HG02623 (cell line): ENCODE measurements around the gene MRPS27.

ENCODE experiments used
- ATAC-seq: cut with Tn5 transposase; IDR thresholded peaks from one replicate; pipeline ENCODE4 v1.9.1; 2021; ENCODE audit warnings: moderate library complexity; ENCODE audit not compliant: unreplicated experiment

The MRPS27 gene

DNA sequence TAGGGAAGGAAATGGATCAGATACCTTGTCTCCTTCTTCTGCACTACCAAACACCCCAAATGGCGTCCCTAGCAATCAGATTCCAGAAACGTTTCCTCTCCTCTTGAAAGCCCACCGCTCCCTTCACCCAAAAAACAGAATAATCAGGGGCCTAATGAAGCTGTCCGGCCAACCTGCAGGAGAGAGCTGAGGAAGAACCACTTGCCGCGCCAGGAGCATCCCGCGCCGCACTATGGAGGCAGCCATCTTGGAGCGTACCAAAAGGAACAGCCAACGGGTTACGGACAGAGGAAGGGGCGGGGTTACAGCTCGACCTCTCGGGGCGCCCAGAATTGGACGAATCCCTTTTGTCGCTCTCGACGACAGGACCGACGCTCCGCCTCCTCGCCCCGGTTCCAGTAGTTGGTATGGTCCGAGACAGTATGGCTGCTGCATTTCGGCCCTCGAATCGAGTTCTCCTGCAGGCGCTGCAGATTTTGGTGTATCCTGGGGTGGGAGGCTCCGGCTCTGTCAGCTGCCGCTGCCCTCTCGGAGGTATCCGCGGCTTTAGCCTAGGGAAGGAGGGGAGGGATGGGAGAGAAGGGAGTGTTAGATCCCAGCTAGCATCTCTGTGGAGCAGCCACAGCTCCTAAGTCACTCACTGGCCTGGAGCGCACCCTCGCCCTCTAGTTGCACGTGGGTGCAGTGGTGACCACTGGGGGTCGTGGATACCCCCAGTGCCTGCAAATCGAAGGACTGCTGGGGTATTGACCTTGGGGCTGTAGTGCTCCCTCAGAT is at the start of gene MRPS27, which contains the start of gene PTCD2:
Gene MRPS27 (minus strand): TSS at position 265 of the 777 bp plus-strand sequence. CDS start 19 bp downstream, at position 246.
Gene PTCD2 (plus strand): TSS at position 398 of the 777 bp plus-strand sequence. CDS start 10 bp downstream, at position 408.
- peak; percentile 98 for ATAC-seq

DNA sequence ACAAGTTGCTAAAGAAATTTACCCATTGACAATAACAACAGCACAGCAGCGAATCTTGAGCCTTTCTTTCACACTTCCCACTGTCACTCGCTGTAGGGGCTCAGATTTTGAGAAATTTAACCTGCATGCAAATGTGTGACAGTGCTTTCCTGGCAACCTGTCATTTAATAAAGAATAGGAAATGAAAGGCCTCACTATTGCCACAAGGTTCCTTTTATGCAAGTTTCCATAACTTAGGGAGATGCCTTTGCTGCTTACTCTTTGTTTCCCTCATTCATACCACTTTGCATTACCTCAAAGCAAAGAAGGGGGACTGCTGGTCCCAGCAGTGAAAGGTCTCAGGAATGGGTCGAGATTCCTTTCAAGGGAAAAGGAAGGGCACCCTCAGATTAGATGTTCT is 49.7 kb upstream of the MRPS27 start:
- ATAC-seq = no peak

DNA sequence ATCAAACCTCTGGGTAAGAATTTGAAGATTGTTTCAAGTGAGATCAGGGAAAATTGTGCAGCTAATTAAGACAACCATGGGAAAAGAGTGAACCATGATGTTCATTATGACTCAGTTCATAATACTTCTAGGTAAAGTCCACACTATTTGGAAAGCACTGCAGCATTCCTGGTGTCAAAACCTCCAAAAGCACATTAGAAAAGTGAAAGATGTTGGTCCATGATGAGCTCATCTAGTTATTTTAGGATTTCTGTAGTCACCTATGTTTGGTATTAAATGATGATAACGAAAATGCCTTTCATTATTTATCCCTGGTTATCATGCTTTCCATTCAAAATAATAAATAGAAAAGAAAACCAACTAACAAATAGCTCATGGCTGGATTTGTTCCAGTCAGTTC is 49.3 kb upstream of the MRPS27 start:
- no peak for ATAC-seq

DNA sequence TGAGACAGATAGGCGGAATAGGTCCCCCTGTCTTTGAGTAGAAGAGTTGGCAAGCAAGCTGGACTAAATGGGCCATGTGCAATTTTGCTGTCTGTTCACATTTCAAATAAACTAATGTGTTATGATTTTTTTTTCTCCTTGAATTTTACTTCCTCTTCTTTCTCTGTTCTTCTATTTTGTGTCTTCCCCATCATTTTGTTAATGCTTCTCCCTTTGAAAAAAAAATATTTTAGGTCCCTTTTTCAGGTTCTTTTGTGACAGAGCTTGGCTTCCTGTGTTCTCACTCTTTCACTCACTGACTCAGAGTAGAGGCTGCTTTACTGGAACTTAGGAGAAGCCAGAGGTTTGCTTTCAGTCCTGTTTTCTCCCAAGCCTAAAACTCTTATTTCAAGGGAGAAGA is 48.2 kb upstream of the MRPS27 start:
- ATAC-seq = no peak

DNA sequence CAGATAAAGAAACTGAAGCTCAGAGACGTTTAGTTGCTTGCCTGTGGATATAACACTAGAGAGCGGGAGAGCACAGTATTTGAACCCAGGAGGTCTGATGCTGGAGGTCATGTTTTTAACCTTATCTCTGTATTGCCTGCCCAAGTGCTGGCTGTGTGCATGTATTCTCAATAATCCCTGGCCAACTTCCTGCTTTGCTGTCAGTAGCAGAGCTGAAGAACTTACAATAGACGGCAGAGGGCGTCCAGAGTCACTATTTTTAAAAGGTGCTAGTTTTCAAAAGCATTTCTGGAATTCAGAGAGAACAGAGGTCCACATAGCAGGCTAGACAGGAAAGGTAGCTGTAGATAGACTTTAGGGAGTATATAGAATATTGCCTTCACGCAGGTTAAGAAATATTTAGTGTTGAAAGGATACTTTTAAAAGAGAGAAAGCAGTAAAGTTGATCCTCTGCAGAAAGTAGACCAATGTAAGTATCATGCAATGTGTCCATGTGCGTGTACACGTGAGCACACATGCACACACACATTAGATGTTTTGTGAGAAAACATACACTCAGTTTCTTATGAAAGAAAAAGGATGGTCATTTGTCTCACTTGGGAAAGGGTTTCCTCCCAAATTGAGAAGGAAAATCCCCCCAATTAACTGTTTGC is 46.4 kb upstream of the MRPS27 start:
- peak; percentile 63 for ATAC-seq

DNA sequence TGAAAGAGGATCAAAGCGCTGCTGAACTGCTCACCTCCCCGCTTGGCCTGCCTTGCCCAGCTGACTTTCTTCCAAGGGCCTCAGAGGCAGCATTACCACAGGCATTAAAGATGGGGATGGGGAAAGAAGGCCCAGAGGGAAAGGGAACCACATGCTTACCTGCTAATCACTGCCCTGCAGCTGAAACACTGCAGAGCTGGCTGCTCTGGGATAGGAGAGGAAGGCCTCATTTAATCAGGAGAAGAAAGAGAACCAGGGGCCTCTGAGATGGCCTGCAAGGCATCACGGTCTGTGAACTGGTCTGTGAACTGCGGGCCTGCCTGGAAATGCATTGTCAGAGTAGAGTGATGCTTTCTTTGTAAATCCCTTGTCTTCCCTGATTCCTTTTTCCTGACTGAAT is 44.9 kb upstream of the MRPS27 start:
- ATAC-seq = no peak

DNA sequence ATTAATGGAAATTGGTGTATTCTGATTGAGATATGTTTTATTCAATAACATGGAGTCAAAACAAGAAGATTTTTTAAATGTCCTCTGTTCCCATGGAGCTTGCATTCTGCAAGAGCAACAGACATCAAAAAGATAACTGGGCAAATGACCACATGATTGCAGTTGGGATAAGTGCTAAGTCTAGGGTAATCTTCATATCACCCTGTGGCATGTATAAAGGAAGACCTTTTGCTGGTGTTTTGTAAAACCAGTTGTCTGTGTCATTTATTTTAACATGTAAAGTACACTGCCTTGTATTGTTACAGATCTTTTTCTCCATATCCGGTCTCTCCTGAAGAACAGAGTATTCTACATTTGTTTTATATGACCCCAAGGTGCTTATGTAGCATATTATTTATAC is 44.1 kb upstream of the MRPS27 start:
- ATAC-seq = no peak

DNA sequence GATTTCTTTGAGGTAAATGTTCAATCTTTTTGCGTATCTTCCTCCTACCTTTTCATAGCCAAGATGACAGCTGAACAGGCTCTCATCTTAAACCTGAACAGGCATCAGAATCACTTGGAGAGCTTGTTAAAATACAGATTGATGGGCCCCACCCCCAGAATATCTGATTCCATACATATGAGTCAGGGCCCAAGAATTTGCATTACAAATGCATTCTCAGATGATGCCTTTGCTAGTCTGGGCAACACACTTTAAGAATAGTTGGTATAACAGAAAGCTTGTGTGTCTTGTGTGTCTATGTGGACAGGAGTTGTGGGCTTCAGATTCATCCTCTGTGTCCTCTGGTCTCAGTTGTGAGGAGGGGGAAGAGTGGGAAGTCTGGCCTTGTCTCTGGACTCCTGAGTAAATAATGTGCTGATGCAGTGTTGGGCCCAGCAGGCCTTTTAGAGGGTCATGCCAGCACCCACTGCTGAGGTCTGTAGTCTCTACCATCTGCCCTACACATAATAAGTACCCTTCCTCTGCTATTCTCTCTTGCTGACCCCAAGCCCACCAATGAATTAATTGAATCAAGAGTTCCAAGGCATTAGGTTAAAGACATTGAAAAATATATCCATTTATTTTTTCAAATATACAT is 43.2 kb upstream of the MRPS27 start:
- no peak for ATAC-seq

DNA sequence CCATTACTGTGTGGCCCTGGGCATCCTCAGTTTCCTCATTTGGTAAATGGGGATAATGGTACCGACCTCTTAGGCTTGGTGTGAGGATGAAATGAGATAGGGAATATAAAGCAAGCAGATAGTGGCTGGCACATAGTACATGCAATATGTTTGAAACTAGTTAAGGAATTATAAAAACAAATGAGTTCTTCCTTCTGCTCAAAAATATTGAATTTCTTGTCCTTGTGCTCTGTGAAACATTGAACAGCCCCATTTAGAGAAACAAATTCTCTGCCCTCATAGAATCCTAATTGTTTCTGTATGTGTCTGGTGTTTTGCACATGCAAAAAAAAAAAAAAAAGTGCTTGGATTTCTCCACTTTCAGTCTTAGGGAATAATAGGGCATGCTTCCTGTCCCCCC is 39.8 kb upstream of the MRPS27 start:
- no peak for ATAC-seq

DNA sequence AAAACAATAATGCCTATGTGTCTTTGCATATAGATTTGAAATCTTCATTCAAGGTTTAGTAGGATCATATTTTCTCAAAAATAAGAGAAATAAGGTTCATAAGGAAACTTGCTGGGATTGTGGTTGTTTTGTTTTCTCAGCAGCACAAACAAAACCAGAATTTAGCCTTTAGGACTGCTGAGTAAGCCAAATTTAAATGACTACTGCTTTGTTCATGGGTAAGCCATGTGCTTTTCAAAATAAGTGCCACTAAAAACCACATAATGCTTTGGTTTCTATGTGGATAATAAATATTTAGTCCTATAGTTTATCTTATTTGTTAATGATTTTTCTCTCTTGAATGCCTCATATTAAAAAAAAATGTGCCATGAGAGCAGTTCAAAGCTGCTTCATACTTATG is 38.9 kb upstream of the MRPS27 start:
- ATAC-seq = no peak

DNA sequence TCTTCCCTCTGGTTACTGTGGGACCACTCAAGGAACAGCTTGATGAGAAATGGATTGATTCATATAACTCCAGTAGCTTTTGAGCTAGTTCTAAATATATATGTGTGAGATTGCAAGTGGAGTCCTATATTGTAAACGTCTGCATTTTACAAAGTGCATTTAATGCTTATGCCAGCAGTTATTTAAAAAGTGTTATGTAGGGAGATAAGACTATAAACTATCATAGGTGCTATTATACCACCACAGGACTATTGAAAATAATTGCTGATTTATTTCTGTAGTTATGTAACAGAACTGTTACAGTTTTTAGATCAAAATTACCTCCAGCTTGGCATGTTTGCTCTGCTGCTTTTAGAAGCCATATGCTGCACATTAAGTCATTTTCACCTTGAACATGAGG is 36.3 kb upstream of the MRPS27 start:
- ATAC-seq = no peak

DNA sequence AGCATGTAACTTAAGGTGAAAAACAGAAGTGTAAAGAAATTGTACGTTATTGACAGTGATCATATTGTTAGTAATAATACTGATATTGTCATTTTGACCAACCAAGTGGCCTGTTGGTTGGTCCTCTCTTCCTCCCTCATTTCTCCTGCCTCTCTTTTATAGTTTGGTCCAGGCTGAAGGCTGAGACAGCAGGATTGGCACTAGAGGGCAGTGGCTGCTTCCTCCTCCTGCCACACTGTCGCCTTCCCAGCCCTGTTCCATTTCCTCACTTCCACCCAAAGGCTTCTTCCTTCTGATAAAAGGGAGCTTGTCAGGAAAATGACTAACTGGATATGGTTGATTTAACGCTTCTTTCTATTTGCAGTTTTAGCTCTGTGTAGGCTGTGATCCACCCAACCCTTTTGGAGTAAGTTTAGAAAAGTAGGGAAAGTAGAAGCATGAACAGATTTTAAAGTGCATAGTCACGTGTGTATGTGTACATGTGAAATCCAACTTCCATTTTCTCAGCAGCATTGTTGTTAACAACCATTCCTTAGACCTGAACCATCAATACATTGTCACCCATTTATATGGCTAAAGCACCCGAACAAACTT is 35.8 kb upstream of the MRPS27 start:
- no peak for ATAC-seq

DNA sequence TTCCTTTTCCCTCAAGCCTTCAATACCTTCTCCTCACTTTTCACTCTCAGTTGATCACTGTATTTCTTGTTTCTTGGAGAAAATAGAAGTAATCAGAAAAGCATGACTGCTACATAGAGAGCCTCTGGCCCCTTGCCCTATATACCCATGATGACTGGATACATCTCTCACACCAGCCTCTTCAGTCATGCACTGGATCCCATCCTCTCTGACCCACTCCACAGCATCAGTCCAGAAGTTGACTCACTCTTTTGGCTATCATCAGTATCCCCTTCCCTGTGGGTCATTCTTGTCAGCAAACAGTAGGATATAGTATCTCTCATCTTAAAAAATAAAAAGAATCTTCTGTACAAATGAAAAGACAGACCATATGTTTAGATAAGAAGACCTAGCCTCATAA is 33.0 kb upstream of the MRPS27 start:
- no peak for ATAC-seq

DNA sequence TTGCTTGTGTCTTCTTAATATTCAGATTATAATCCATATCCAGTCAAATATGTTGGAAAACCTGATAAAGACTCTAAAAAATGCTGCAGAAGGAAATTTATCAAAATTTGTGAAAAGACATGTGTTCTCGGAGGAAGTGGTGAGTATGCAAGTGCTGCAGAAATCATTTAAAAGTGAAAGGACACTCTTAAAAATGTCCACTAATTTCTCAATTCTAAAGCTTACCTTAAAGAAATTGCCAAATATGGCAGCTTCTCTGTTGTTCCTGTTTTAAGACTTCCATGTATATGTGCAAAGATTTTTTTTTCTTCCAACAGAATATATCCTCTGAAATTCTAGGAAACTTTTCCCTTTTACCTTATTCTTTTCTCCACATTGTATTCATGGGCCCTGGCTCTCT is 32.6 kb upstream of the MRPS27 start:
- no peak for ATAC-seq

DNA sequence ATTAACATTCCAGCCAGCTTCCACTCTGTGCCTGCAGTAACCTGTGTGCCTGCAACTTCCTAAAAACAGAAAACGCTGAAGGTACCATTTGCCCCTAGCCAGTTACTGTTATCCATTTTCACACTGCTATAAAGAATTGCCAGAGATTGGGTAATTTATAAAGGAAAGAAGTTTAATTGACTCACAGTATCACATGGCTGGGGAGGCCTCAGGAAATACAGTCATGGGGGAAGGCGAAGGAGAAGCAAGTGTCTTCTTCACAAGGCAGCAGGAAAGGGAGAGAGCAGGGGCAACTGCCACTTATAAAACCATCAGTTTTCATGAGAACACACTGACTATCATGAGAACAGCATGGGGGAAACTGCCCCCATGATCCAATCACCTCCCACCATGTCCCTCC is 31.3 kb upstream of the MRPS27 start:
- no peak for ATAC-seq

DNA sequence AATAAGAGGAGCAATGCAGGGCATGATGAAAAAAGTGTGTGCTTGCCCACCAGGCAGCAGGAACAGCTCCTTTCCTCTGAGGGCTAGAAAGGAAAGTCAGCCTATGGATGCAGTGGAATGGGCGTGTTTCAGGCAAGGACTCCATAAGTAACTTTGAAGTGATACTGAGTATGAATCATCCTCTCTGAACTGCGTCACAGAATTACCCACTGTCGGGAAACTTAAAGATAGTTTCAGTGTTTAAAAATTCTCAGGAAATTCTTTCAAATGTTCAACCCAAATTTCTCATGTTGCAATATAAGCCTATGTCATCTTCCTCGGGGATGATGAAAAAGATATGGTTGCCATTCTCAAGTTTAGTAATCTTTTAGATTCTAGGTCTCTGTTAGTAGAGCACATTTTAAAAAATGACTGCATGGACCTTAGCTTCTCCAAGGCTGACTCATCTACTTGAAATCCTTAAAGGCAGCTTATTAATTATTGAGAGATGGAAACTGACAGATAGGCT is 27.8 kb upstream of the MRPS27 start:
- ATAC-seq = no peak

DNA sequence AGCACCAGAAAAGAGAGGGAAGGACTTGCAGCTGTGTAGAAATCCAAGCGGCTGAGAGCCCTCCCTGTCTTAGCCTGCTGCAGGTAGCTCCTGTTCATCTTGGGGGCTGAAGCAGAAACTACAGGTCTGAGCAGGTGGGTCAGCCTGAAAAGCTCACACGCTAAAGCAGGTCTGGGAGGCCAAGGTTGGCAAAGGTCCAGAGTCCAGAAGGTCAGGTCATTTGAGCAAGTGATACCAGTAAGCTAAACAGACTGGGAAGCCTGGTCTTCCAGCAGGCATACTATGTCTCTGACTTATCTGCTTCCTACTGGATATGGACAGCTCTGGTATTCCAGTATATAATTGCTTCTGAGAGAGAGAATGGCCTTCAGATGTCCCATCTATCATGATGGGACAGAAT is 26.4 kb upstream of the MRPS27 start:
- no peak for ATAC-seq

DNA sequence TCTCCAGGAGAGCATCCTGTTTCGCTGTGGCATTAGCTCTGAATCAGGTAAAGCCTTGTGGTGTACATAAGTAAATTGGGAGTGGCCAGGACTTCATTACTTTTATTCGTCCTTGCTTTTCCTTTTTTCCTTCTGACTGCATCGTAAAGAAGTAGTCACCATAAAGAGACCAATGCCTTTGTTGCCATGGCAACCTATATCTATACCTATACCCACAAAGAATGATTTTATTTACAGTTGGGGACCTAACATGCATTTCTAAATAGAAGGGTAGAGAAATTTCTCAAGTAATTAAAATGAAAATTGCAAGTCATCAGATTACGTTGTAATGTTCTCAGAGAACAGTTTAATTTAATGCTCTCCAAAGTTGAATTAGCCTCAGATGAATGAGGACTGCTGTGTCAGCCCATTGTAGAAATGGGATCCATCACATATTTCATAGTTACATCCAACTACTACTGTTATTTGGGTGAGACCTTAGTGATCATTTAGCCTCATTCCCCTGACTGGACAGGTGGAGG is 18.7 kb upstream of the MRPS27 start:
- no peak for ATAC-seq

DNA sequence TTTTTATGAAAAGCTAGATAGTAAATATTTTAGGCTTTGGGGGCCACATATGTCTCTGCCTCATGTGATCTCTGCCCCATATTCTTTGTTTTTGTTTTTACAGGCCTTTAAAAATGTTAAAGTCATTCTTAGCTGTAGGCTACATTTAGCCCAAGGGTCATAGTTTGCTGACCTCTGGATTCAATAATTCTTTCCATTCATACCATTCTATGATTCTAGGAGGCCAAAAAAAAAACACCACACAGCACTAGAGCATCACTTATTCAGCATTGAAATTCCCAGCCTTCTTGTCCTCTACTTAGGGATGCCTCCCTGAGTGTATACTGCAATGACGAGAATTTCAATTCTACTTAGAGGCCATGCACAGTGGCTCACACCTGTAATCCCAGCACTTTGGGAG is 17.1 kb upstream of the MRPS27 start:
- no peak for ATAC-seq

DNA sequence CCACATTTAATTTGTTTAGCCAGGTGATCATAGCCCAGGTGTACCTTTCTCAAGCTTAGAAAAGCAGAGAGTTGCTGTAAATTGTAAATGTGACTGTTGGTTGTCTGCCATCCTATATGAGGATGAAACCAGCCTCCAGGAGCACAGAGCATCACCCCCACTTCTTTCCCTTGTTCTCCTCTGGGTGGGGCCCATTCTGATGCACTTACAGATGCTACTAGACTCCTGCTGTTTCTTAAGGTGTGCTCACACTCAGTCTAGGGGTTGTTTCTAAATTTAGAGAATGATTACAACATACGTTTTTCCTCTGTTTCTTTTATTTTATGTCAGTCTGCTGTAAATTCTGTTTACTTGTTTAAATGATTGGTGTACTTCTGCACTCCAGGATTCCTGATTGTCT is 10.7 kb upstream of the MRPS27 start:
- no peak for ATAC-seq

DNA sequence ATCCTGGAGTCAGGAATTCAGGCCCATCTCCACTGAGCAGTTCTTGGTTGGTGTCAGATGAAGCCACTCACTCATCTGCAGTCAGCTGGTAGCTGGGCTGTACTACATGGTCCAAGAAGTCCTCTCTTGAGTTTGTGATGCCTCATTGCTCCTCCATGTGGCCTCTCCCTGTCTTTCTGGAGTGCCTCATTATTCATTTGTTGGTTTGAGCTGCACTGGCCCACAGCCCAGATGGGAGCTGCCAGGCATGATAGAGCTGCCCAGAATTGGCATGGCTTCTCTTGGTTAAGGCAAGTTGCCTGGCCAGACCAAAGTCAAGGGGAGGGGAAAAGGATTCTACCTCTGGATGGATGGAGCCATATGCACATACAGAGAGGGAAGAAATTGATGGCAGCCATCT is 8.1 kb upstream of the MRPS27 start:
- no peak for ATAC-seq
